Aorta (tissue), 5 donors: ENCODE data around the gene TCF4. TPM values are rescaled to one million over a fixed set of nuclear protein-coding genes. Genes with fewer than 3 reads are reported as not detected.

ENCODE experiments used
- ATAC-seq: fragments of 200-7000 bp; cut with Tn5 transposase; one replicate; pipeline ENCODE4 v1.9.1; 2022; ENCODE audit warnings: moderate library complexity; ENCODE audit not compliant: low FRiP score
- DNase-seq, 2 donors: peaks; one replicate each; pipeline ENCODE4 v3.0.0-alpha.2; 2020
- H3K27ac ChIP-seq, 2 donors: one replicate each; pipeline ENCODE4 v1.5.1; 2013; ENCODE audit warnings: low read length in 2 of 2, mild to moderate bottlenecking in 2 of 2, moderate library complexity in 2 of 2, control low read depth in 1 of 2, inconsistent platforms in 1 of 2, low read depth in 1 of 2
- H3K27me3 ChIP-seq, 2 donors: one replicate each; pipeline ENCODE4 v1.6.1; 2013; ENCODE audit warnings: control low read depth in 1 of 2, low read length in 1 of 2, mild to moderate bottlenecking in 1 of 2, moderate library complexity in 1 of 2; ENCODE audit not compliant: insufficient read depth in 2 of 2, control insufficient read depth in 1 of 2
- H3K36me3 ChIP-seq, 2 donors: one replicate each; pipeline ENCODE4 v1.6.1; 2013; ENCODE audit warnings: control low read depth in 1 of 2, low read length in 1 of 2, mild to moderate bottlenecking in 1 of 2; ENCODE audit not compliant: insufficient read depth in 2 of 2, control insufficient read depth in 1 of 2
- H3K4me1 ChIP-seq, 2 donors: one replicate each; pipeline ENCODE4 v1.6.1; 2013; ENCODE audit warnings: low read length in 2 of 2, control low read depth in 1 of 2, mild to moderate bottlenecking in 1 of 2, moderate library complexity in 1 of 2; ENCODE audit not compliant: insufficient read depth in 2 of 2, control insufficient read depth in 1 of 2
- H3K4me3 ChIP-seq, 2 donors: one replicate each; pipeline ENCODE4 v1.5.1; 2013; ENCODE audit warnings: low read length in 2 of 2, control low read depth in 1 of 2, mild to moderate bottlenecking in 1 of 2
- H3K9me3 ChIP-seq: one replicate; pipeline ENCODE4 v1.6.1; 2013; ENCODE audit warnings: mild to moderate bottlenecking, low read length; ENCODE audit not compliant: control insufficient read depth
- WGBS, 2 donors: extraction: QIAGEN DNeasy Blood & Tissue Kit; methylation state at CpG; one replicate each; pipeline ENCODE4 v1.1.7; 2013; 5-methylcytosine and 5-hydroxymethylcytosine counted together
- intact Hi-C, 2 donors: fragments of 100-400 bp; cut with DNase I; formaldehyde crosslinking; loops; one replicate each; pipeline versions ENCODE4 v1.14.2 to v1.15.0; 2022
- polyA plus RNA-seq, 2 donors: library from polyadenylated mRNA; stranded (reverse); fragments of 200-250 nt; gene quantifications; one replicate each; pipeline ENCODE4 v1.2.3, GENCODE V29; 2013
- total RNA-seq, 2 donors: library from RNA; stranded (reverse); fragmentation: NEBNext Ultra II Directional; extraction: Animal tissue kit (Norgen Biotek cat#: 25700); gene quantifications; one replicate each; pipeline ENCODE4 v1.2.1, GENCODE V29; 2021
- donor health status: healthy with polysubstance abuse.
- donor health status: Bipolar disorder and iron deficiency.
- donor health status: DM: no; HTN: no; CAD: no.
- donor health status: DM: no; HTN: no; CAD: no.
- donor health status: DM: yes; HTN: yes; CAD: no.

TCF4 gene
- total and polyA plus RNA-seq, 4 donors: 11.8 to 297 (median 75.0) TPM

GRCh38 chr18:55589625-55590291, 1.8 kb upstream of the TCF4 start:
- intact Hi-C loops: loop anchor here (5.0 to 10.0 kb wide), 7 partner anchors 115 to 347 kb away; no protein-coding TSS in a partner anchor
- Histone ChIP-seq H3K27ac (peak overlapping the region; percentile 9 to 66), H3K4me3 (peak overlapping the region; percentile 96 to 99), H3K36me3 (no peaks in the 10 kb centered on the region), H3K4me1 (no peaks in the 10 kb centered on the region), H3K9me3 (no peaks in the 10 kb centered on the region), H3K27me3 (no peaks in the 10 kb centered on the region)
- WGBS, 2 donors: 1 to 2% methylated on average over 31 to 37 of the region's 37 CpGs
- ATAC-seq (peak; percentile 98), DNase-seq (peak; percentile 98 to 99)

- no peak overlapping the region for H3K27ac ChIP-seq
- H3K9me3 ChIP-seq: no peaks in the 10 kb centered on the region
- DNase-seq (no peak), ATAC-seq (no peak)
- no peaks in the 10 kb centered on the region for H3K27me3 ChIP-seq
- intact Hi-C loops: loop anchor here (5.0 to 10.0 kb wide), 7 partner anchors 114 to 347 kb away; no protein-coding TSS in a partner anchor
- H3K4me1 ChIP-seq: no peaks in the 10 kb centered on the region
- 0 to 1% methylated on average over 12 of the region's 12 CpGs for WGBS, 2 donors
- no peaks in the 10 kb centered on the region for H3K36me3 ChIP-seq
- H3K4me3 ChIP-seq: peak overlapping the region; percentile 96 to 99
These were observed 1.0 kb upstream of the TCF4 start for GRCh38 chr18:55588870-55589595.

- intact Hi-C loops: loop anchor here (5.0 to 10.0 kb wide), 7 partner anchors 113 to 345 kb away; no protein-coding TSS in a partner anchor
- WGBS, 2 donors: 0 to 1% methylated on average over 21 to 63 of the region's 63 CpGs
- Histone ChIP-seq H3K4me3 (peak overlapping the region; percentile 96 to 99), H3K36me3 (no peaks in the 10 kb centered on the region), H3K27me3 (no peaks in the 10 kb centered on the region), H3K4me1 (no peaks in the 10 kb centered on the region), H3K27ac (peak overlapping the region in 1 of 2 donors; percentile 67), H3K9me3 (no peaks in the 10 kb centered on the region)
- peak in 1 of 2 donors; percentile 50 for DNase-seq
- ATAC-seq: no peak
These were observed 428 bp downstream of the TCF4 start for GRCh38 chr18:55587418-55588110.

GRCh38 chr18:55585920-55586561, 2.0 kb downstream of the TCF4 start:
- DNase-seq (peak in 1 of 2 donors; percentile 33), ATAC-seq (no peak)
- Histone ChIP-seq H3K9me3 (no peaks in the 10 kb centered on the region), H3K4me3 (peak overlapping the region; percentile 96 to 99), H3K27ac (peak overlapping the region in 1 of 2 donors; percentile 82), H3K4me1 (no peaks in the 10 kb centered on the region), H3K36me3 (no peaks in the 10 kb centered on the region), H3K27me3 (no peaks in the 10 kb centered on the region)
- 5% methylated on average over 11 of the region's 11 CpGs for WGBS, 2 donors
- intact Hi-C loops: loop anchor here (5.0 to 10.0 kb wide), 7 partner anchors 111 to 344 kb away; no protein-coding TSS in a partner anchor

GRCh38 chr18:55585065-55585919, 2.7 kb downstream of the TCF4 start:
- DNase-seq: no peak
- ATAC-seq: no peak
- Histone ChIP-seq H3K27me3 (no peaks in the 10 kb centered on the region), H3K4me3 (peak overlapping the region; percentile 96 to 99), H3K9me3 (no peaks in the 10 kb centered on the region), H3K36me3 (no peaks in the 10 kb centered on the region), H3K27ac (peak overlapping the region in 1 of 2 donors; percentile 82), H3K4me1 (no peaks in the 10 kb centered on the region)
- intact Hi-C loops: loop anchor here (5.0 to 10.0 kb wide), 7 partner anchors 110 to 343 kb away; no protein-coding TSS in a partner anchor
- 10 to 11% methylated on average over 5 of the region's 5 CpGs for WGBS, 2 donors

- ATAC-seq (no peak), DNase-seq (no peak)
- Histone ChIP-seq H3K27me3 (no peaks in the 10 kb centered on the region), H3K4me3 (no peak overlapping the region), H3K36me3 (no peaks in the 10 kb centered on the region), H3K27ac (no peak overlapping the region), H3K4me1 (no peaks in the 10 kb centered on the region), H3K9me3 (no peaks in the 10 kb centered on the region)
- WGBS, 2 donors: 67 to 75% methylated on average over 2 of the region's 2 CpGs
- intact Hi-C loops: loop anchor here (10.0 kb wide), 2 partner anchors 109 to 249 kb away; no protein-coding TSS in a partner anchor
These were observed 3.8 kb downstream of the TCF4 start for GRCh38 chr18:55584201-55584600.

- ATAC-seq (no peak), DNase-seq (no peak)
- 70 to 76% methylated on average over 1 of the region's 1 CpG for WGBS, 2 donors
- Histone ChIP-seq H3K4me3 (no peak overlapping the region), H3K36me3 (no peaks in the 10 kb centered on the region), H3K4me1 (no peaks in the 10 kb centered on the region), H3K9me3 (no peaks in the 10 kb centered on the region), H3K27me3 (no peaks in the 10 kb centered on the region), H3K27ac (no peak overlapping the region)
- intact Hi-C loops: loop anchor here (10.0 kb wide), 2 partner anchors 108 to 248 kb away; no protein-coding TSS in a partner anchor
These were observed 5.7 kb downstream of the TCF4 start for GRCh38 chr18:55582325-55582724.
